GM12873 (cell line): Measurements from ENCODE around the gene WDFY4.

Source experiments
- TF ChIP-seq, protein P1 (sequence below): IDR thresholded peaks from 2 replicates; pipeline ENCODE4 v1.5.1; 2012; ENCODE audit warnings: low read depth, mild to moderate bottlenecking, moderate library complexity, low read length, control low read depth; ENCODE audit not compliant: insufficient read depth; ENCODE audit errors: missing control alignments

WDFY4 gene

DNA sequence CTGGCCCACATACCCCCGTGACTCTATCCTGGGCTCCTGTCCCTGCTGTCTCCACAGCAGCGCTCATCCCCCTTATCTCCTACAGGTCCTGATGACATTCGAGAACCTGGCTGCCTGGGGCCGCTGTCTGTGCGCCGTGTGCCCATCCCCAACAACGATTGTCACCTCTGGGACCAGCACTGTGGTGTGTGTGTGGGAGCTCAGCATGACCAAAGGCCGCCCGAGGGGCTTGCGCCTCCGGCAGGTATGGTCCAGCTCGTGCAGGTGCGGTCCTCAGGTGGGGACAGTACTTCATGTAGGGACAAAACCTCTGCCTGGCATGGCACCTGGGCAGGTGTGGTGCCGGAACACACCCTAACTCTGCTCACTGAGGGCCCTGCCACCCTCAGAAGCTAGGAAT, 285.4 kb downstream of the WDFY4 start:
- TF ChIP-seq, protein P1, sequence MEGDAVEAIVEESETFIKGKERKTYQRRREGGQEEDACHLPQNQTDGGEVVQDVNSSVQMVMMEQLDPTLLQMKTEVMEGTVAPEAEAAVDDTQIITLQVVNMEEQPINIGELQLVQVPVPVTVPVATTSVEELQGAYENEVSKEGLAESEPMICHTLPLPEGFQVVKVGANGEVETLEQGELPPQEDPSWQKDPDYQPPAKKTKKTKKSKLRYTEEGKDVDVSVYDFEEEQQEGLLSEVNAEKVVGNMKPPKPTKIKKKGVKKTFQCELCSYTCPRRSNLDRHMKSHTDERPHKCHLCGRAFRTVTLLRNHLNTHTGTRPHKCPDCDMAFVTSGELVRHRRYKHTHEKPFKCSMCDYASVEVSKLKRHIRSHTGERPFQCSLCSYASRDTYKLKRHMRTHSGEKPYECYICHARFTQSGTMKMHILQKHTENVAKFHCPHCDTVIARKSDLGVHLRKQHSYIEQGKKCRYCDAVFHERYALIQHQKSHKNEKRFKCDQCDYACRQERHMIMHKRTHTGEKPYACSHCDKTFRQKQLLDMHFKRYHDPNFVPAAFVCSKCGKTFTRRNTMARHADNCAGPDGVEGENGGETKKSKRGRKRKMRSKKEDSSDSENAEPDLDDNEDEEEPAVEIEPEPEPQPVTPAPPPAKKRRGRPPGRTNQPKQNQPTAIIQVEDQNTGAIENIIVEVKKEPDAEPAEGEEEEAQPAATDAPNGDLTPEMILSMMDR = no peak

DNA sequence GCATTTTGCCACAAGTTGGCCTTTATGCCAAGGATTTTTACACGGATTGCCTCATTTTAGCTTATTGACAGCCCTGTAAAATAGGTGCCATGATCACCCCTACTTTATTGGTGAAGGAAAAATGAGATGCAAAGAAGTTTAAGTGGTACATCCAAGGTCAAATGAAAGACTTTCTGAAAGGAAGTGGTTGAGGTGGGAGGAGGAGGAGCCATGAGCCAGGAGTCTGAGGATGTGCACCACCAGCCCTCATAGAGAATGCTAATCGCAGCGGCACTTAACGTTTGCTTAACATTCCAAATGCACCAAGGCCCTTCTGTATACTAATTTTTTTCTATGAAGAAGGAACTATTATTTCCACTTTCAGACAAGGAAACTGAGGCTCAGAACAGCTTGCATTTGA, 286.0 kb downstream of the WDFY4 start:
- TF ChIP-seq, protein P1 = no peak

GRCh38 chr10:48973065-48973464, 288.4 kb downstream of the WDFY4 start:
- TF ChIP-seq, protein P1 = no peak

DNA sequence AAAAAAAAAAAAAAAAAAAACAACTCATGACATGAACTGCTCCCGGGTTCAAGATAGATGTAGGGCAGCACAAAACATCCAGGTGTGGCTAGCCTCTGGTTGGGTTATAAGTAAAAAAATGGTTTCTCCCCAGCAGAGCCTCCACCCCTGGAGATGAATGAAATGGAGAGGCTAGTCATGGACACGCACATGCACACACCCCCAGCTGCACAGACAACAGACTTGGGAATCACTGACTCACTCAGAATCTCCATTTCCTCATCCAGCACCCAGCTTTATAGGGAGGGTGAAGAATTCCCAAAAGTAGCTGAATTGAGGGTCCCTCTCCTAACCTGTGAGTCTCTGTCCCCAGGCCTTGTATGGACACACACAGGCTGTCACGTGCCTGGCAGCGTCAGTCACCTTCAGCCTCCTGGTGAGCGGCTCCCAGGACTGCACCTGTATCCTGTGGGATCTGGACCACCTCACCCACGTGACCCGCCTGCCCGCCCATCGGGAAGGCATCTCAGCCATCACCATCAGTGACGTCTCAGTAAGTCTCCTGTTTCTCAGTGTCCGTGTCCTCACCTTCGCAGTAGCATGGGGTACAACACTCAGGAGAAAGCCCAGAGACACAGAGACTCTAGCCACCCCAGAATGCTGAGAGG, 290.0 kb downstream of the WDFY4 start:
- TF ChIP-seq, protein P1 = no peak

GRCh38 chr10:48976196-48976595, 291.5 kb downstream of the WDFY4 start:
- TF ChIP-seq, protein P1 = peak; percentile 29

- TF ChIP-seq, protein P1 = no peak
Observed at GRCh38 chr10:48978318-48978717, 293.6 kb downstream of the WDFY4 start.

DNA sequence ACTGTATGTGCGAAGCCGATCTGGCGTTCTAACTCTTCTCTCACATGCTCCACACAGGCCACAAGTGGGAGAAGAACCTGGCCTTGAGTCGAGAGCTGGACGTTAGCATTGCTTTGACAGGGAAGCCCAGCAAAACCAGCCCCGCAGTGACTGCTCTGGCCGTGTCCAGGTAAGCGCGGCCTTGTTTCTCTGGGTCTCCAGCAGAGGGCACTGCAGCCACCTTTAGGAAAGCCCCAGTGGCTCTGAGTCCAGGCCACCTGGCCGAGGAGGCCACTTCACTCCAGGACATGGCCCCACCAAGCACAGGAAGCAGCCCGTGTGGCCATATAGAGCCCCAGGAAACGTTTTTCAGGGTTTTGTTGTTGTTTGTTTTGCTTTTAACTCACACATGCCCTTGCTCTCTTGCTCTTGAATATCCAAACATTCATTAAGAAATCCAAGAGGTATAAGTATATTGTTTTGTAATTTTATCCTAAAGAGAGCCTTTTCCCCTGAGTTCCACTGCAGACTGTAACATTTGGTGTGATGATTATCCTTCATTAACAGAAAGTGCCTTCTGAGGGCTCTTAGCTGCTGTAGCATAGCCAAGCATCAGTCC, 296.7 kb downstream of the WDFY4 start:
- TF ChIP-seq, protein P1 = peak; percentile 82
